ENCODE measurements around the gene NSG1.
"Not testable (repeated sequence)": the region's sequence is repeated elsewhere in the genome, so short reads cannot be mapped to it uniquely, and the experiment has no call there.

DNA sequence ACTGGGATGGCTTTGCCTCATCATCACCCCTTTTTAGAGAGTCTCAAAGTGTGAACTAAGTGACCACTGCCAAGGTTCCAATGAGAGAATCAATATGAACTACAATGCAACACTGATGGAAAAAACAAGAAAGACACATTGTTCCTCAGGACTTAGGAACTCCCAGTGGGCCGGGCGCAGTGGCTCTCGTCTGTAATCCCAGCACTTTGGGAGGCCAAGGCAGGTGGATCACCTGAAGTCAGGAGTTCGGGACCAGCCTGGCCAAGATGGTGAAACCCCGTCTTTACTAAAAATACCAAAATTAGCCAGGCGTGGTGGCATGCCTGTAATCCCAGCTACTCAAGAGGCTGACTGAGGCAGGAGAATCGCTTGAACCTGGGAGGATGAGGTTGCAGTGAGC is 35.2 kb downstream of the NSG1 start:
- not testable (repeated sequence) for TF ChIP-seq POLR2A (IDR thresholded peaks at IDR 0.05)
- TF ChIP-seq, protein P1, sequence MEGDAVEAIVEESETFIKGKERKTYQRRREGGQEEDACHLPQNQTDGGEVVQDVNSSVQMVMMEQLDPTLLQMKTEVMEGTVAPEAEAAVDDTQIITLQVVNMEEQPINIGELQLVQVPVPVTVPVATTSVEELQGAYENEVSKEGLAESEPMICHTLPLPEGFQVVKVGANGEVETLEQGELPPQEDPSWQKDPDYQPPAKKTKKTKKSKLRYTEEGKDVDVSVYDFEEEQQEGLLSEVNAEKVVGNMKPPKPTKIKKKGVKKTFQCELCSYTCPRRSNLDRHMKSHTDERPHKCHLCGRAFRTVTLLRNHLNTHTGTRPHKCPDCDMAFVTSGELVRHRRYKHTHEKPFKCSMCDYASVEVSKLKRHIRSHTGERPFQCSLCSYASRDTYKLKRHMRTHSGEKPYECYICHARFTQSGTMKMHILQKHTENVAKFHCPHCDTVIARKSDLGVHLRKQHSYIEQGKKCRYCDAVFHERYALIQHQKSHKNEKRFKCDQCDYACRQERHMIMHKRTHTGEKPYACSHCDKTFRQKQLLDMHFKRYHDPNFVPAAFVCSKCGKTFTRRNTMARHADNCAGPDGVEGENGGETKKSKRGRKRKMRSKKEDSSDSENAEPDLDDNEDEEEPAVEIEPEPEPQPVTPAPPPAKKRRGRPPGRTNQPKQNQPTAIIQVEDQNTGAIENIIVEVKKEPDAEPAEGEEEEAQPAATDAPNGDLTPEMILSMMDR (IDR thresholded peaks at IDR 0.05), result not testable (repeated sequence)
